Body of pancreas (tissue), 4 donors: Measurements from ENCODE around the gene POLDIP3.
"Not testable (repeated sequence)": the region's sequence is repeated elsewhere in the genome, so short reads cannot be mapped to it uniquely, and the experiment has no call there.

ENCODE experiments used
- POLR2A ChIP-seq, 3 donors: fragments of 450-650 bp; IDR thresholded peaks; one replicate each; pipeline ENCODE4 v1.6.1; 2016; ENCODE audit warnings: antibody characterized with exemption in 3 of 3, mild to moderate bottlenecking in 2 of 3
- TF ChIP-seq, protein P1 (sequence below), 7 experiments: fragments of 450-650 bp in 4 of 7; fragments of 200-600 bp in 3 of 7; sonication (generic) in 3 of 7; IDR thresholded peaks; one replicate each; pipeline ENCODE4 v1.5.1; 2016 to 2019; ENCODE audit warnings: antibody characterized with exemption in 7 of 7

DNA sequence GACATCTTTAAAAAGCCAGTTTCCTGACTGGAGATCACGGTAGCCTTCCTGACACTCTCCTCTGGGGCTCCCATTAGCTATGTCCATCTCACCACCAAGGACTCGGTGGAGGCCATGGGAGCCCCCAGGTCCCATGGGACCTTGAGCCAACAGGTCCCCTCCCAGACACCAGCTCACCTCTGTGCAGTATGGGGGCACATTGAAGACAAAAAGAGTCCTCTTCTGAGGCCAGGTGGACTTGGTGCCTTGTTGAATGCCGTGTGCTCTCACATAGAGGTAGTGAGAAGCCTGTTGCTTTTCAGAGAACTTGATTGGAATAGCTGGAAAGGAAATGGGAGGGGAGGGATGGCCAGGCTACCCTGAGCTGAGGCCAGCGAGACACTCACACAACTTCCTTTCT is 34.6 kb downstream of the POLDIP3 start:
- TF ChIP-seq, protein P1, sequence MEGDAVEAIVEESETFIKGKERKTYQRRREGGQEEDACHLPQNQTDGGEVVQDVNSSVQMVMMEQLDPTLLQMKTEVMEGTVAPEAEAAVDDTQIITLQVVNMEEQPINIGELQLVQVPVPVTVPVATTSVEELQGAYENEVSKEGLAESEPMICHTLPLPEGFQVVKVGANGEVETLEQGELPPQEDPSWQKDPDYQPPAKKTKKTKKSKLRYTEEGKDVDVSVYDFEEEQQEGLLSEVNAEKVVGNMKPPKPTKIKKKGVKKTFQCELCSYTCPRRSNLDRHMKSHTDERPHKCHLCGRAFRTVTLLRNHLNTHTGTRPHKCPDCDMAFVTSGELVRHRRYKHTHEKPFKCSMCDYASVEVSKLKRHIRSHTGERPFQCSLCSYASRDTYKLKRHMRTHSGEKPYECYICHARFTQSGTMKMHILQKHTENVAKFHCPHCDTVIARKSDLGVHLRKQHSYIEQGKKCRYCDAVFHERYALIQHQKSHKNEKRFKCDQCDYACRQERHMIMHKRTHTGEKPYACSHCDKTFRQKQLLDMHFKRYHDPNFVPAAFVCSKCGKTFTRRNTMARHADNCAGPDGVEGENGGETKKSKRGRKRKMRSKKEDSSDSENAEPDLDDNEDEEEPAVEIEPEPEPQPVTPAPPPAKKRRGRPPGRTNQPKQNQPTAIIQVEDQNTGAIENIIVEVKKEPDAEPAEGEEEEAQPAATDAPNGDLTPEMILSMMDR (IDR thresholded peaks at IDR 0.05), result not testable (repeated sequence)
- TF ChIP-seq POLR2A (IDR thresholded peaks at IDR 0.05), result not testable (repeated sequence)
